ENCODE results near the gene SRMS.

DNA sequence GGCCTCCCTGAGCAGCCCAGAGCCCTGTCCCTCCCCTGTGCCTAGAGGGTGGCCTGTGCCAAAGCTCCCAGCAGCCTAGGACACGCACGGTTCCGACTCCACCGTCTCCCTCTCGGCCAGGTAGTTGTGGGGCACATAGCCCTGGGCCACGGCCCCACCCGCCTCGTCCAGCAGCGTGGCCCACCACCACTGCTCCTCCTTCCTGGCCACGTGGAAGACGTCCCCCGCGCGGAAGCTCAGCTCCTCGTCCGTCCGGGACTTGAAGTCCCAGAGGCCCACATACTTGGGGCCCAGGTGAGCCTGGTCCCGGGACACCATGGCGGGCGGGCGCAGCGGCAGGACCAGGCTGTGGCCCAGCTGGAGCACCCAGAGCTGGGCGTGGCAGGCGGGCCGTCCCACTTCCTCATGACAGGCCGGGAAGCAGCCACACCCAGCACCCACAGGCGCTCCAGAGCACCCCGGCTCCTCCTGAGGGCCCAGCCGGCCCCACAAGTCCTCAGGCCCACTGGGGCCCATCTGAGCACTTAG is 10.5 kb downstream of the SRMS start, which contains the start of gene PTK6:
- TF ChIP-seq EZH2 (IDR thresholded peaks at IDR 0.05), result no peak
- TF ChIP-seq FOXP2 (optimal IDR thresholded peaks at IDR 0.05; ENCODE audit: control extremely low read depth, extremely low read length, insufficient read depth), result no peak
- TF ChIP-seq POLR2AphosphoS5 (IDR thresholded peaks at IDR 0.05; ENCODE audit: borderline replicate concordance, low read depth, low read length), result no peak
